Hepatocyte (in vitro differentiated cells): ENCODE measurements around the gene CREB3.

Experiments
- CTCF ChIP-seq: fragments of 200-600 bp; sonication (generic); IDR thresholded peaks from 2 replicates; pipeline ENCODE4 v1.5.1; 2016; ENCODE audit warnings: antibody characterized with exemption, mild to moderate bottlenecking; ENCODE audit not compliant: poor library complexity
- EZH2 ChIP-seq: fragments of 200-600 bp; sonication (generic); IDR thresholded peaks from 2 replicates; pipeline ENCODE4 v1.6.1; 2016; ENCODE audit warnings: antibody characterized with exemption, mild to moderate bottlenecking, borderline replicate concordance

GRCh38 chr9:35691757-35692301, 40.6 kb upstream of the CREB3 start:
- TF ChIP-seq CTCF = peak; percentile 5
- no peak for TF ChIP-seq EZH2
